SU-DHL-6 (cell line): ENCODE results near the gene ARL2BP.

Experiments
- EZH2phosphoT487 ChIP-seq: fragments of 200-600 bp; sonication (generic), shearing (Covaris generic); conservative IDR thresholded peaks from 2 replicates; pipeline ENCODE4 v1.6.1; 2018; ENCODE audit warnings: mild to moderate bottlenecking, antibody characterized with exemption, low read length, moderate library complexity, mixed read lengths
- TF ChIP-seq, protein P1 (sequence below): fragments of 200-600 bp; sonication (generic); IDR thresholded peaks from one replicate; pipeline ENCODE4 v1.5.1; 2017; ENCODE audit warnings: antibody characterized with exemption, mild to moderate bottlenecking, low read length, moderate library complexity; ENCODE audit not compliant: insufficient read depth, poor library complexity, severe bottlenecking

DNA sequence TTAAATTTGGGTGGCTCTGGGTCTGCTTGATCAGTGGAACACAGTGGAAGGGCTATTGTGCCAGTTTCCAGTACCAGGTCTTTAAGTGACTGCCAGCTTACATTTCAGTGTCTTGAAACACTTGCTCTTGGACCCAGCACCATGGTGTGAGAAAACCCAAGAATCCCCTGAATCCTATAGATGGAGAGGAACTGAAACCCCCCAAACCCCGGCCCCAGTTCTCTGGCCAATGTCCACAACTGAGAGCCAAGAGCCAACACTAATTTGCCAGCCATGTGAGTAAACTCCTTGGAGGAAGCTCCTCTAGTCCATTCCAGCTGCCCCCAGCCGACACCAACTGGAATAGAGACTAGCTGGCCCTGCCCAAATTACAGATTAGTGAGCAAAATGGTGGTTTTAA, 2.4 kb upstream of the ARL2BP start:
- TF ChIP-seq, protein P1, sequence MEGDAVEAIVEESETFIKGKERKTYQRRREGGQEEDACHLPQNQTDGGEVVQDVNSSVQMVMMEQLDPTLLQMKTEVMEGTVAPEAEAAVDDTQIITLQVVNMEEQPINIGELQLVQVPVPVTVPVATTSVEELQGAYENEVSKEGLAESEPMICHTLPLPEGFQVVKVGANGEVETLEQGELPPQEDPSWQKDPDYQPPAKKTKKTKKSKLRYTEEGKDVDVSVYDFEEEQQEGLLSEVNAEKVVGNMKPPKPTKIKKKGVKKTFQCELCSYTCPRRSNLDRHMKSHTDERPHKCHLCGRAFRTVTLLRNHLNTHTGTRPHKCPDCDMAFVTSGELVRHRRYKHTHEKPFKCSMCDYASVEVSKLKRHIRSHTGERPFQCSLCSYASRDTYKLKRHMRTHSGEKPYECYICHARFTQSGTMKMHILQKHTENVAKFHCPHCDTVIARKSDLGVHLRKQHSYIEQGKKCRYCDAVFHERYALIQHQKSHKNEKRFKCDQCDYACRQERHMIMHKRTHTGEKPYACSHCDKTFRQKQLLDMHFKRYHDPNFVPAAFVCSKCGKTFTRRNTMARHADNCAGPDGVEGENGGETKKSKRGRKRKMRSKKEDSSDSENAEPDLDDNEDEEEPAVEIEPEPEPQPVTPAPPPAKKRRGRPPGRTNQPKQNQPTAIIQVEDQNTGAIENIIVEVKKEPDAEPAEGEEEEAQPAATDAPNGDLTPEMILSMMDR, result no peak
- no peak for TF ChIP-seq EZH2phosphoT487
